Globus pallidus (tissue), 1 donor: ENCODE data around the gene IRX3.

ENCODE experiments used
- DNase-seq: peaks from one replicate; pipeline ENCODE4 v3.0.0-alpha.2; 2015; ENCODE audit warnings: low spot score

IRX3 gene

GRCh38 chr16:54290833-54291655, 4.5 kb upstream of the IRX3 start:
- DNase-seq, result no peak

GRCh38 chr16:54289945-54290832, 3.6 kb upstream of the IRX3 start:
- DNase-seq, result no peak

GRCh38 chr16:54289242-54289944, 2.8 kb upstream of the IRX3 start:
- no peak for DNase-seq

GRCh38 chr16:54288835-54289241, 2.3 kb upstream of the IRX3 start:
- DNase-seq, result no peak

GRCh38 chr16:54288030-54288834, 1.6 kb upstream of the IRX3 start:
- DNase-seq, result no peak

GRCh38 chr16:54287131-54288029, 793 bp upstream of the IRX3 start:
- no peak for DNase-seq

GRCh38 chr16:54286090-54286365, 559 bp downstream of the IRX3 start:
- no peak for DNase-seq

- DNase-seq, result no peak
Measured at GRCh38 chr16:54285414-54286089, 1.0 kb downstream of the IRX3 start.

- DNase-seq, result no peak
Measured at GRCh38 chr16:54284931-54285413, 1.6 kb downstream of the IRX3 start.

GRCh38 chr16:54284319-54284930, 2.2 kb downstream of the IRX3 start:
- no peak for DNase-seq

- no peak for DNase-seq
Measured at GRCh38 chr16:54283725-54284318, 2.8 kb downstream of the IRX3 start.

GRCh38 chr16:54282928-54283724, 3.5 kb downstream of the IRX3 start:
- no peak for DNase-seq

GRCh38 chr16:54282202-54282927, 4.2 kb downstream of the IRX3 start:
- no peak for DNase-seq

- no peak for DNase-seq
Measured at GRCh38 chr16:54281535-54282201, 4.9 kb downstream of the IRX3 start.

- DNase-seq, result no peak
Measured at GRCh38 chr16:54280751-54281150, 5.8 kb downstream of the IRX3 start.

- peak; percentile 25 for DNase-seq
Measured at GRCh38 chr16:54277845-54278703, 8.5 kb downstream of the IRX3 start.
